K562 (cell line): ENCODE measurements around the gene SLC32A1.

Experiments
- NUFIP1 ChIP-seq: fragments of 450-650 bp; IDR thresholded peaks from 2 replicates; pipeline ENCODE4 v1.6.1; 2018; ENCODE audit not compliant: partially characterized antibody
- RAD21 ChIP-seq, 2 experiments: fragments of 250-450 bp in 1 of 2; fragments of 450-650 bp in 1 of 2; sonication (Bioruptor Pico) in 1 of 2; formaldehyde crosslinking in 1 of 2; IDR thresholded peaks in 1 of 2; conservative IDR thresholded peaks in 1 of 2; 2 replicates each; pipeline versions ENCODE4 v1.4.0 to v1.8.0; 2020 to 2022; ENCODE audit warnings: mild to moderate bottlenecking in 2 of 2, moderate library complexity in 1 of 2
- ZBTB8A ChIP-seq: fragments of 450-650 bp; IDR thresholded peaks from 2 replicates; pipeline ENCODE4 v1.6.1; 2018; ENCODE audit warnings: mild to moderate bottlenecking, moderate library complexity; ENCODE audit not compliant: partially characterized antibody

GRCh38 chr20:38700926-38701325 lies 23.4 kb upstream of the SLC32A1 start:
- TF ChIP-seq NUFIP1 = no peak
- no peak for TF ChIP-seq RAD21 (CRISPR knock-in tag; conservative IDR thresholded peaks at IDR 0.05 in 1 of 2, IDR thresholded peaks at IDR 0.05 in 1 of 2)
- TF ChIP-seq ZBTB8A = no peak
